HG03521 (cell line): Measurements from ENCODE around the gene HNRNPR.
"Not testable (repeated sequence)": the region's sequence is repeated elsewhere in the genome, so short reads cannot be mapped to it uniquely, and the experiment has no call there.

Experiments
- ATAC-seq: cut with Tn5 transposase; IDR thresholded peaks from one replicate; pipeline ENCODE4 v1.9.1; 2021; ENCODE audit warnings: mild to moderate bottlenecking, moderate library complexity; ENCODE audit not compliant: unreplicated experiment

Gene HNRNPR

DNA sequence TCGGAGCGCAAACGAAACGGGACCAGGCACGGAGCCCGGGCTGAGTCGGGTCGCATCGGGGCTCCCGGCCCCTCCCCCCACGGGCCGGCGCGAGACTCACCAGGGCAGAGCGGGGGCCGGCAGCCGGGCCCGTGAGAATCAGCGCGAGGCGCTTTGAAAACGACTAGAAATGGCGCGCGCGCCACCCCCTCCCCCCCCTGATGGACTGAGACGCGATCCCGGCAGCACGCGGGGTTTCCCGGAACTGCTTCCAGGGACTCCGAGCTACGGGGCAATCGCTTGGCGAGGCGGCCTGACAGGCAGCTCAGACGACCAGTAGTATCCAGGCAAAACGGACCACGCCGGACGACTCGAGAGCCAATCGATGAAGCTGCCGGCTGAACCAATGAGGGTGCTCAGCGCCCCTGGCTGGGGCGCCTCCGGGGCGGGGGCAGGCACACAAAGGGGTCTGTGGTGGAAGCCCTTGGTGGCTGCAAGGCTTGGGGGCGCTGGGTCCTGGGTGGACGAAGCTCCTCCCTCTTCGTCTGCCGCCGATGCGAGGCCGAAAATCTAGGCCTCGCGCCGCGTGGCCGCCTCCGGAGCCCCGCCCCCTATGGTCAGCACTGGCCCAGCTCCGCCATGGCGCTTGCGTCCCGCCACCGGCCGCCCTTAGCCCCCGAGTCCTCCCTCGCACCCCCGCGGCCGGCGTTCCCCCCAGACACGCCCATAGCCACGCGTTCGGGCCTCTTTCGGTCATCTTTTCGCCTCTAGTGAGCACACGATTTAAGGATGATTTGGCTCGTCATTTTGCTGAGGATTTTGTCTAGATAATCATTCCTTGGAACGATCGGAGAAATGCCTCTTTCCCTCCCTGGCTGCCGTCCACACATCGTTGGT lies at the start of gene HNRNPR:
Gene HNRNPR (minus strand): TSS at position 174 of the 876 bp plus-strand sequence. CDS start 3,276 bp downstream, outside the sequence.
- ATAC-seq: peak; percentile 93

DNA sequence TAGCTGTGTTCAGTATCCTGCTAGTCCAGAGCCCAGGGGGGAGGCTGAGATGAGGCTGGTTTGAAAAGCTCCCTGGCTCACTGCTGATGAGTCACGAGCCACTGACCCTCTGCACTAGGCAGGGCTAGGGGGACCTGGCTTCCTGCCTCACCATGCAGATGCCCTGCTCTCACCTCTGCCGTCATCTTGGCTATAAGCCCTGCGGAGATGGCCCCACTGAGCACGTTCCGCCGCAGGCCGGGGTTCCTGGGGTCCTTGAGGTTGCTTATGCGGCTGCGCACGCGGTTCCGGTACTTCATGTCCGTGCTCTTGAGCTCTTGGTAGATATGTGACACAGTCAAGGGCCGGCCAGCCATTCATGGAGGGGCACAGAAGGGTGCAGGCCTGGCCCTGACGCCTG lies 49.6 kb upstream of the HNRNPR start:
- ATAC-seq: no peak

DNA sequence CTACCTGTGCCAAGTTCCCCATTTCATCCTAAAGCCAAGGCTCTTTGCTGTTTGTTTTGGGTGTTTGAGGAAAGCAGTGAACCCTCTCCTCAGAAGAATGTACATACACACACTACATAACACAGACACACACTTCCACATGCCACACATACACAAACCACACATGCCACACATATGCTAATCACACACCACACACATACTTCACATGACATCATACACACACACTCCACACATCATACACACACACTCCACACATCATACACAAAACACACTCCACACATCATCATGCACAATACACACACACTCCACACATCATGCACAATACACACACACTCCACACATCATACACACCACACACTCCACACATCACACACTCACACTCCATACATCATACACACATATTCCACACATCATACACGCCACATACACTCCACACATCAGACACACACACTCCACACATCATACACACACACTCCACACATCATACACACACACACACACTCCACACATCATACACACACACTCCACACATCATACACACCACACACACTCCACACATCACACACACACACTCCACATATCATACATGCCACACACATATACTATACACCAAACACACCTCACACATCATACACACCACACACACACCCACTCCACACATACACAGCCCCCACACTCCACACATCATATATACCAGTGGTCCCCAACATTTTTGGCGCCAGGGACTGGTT lies 48.2 kb upstream of the HNRNPR start:
- ATAC-seq: no peak

DNA sequence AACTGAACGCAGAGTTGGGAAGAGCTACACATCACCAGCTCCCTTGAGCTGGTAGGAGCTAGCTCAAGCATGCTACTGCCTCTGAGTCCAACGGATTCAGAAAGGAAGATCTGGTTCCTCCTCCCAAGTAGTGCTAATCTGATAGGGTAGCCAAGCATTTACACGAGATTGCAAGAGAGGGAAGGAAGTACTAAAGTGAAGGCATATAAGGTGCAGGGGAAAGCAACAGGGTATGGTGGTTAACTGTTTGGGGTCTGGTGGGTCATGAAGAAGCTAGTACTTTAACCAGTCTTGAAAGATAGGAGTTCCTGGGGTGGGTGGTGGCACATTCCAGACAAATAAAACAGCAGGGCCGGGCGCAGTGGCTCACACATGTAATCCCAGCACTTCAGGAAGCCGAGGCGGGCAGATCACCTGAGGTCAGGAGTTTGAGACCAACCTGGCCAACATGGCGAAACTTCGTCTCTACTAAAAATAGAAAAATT lies 45.8 kb upstream of the HNRNPR start:
- ATAC-seq: no peak

DNA sequence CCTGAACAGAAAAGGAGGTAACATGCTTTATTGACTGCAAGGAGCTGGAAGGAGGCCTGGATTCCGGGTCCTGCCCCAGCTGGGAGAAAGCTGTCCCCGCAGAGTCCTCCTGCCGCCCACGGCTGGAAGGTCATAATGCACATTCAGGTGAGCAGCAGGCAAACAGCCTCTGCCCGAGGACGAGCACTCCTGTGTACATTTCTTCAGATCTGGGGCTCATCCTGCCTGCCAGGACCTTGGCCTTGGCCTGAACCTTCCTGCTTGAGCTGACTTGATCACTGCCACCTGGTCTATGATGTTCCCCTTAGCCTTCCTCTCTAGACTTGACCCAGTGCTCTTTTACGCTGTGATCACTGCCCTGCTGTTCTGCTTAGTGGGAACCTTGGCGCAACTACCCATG lies 43.4 kb upstream of the HNRNPR start:
- ATAC-seq: no peak

DNA sequence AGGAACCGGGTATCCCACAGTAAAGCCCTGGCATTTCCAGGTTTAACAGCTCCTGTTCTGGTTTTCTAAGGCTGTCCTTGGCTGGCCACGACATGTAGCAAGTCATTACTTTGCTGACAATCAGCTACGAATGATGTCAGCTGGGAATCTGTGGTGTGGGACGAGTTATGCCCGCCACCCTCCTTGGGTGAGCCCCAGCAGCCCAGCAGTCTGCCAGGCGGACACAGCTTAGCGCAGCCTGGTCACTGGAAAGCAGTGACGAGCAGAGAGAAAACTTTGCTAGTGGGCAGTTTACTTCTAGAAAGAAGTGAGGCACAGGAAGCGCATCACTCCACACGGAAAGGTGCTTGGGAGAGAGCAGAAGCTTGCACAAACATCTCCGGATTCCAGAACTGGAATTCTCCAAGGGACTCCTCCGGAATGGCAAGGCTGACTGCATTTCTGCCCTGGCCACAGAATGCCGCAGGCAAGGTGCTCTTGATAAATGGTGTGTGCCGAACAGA lies 41.1 kb upstream of the HNRNPR start:
- ATAC-seq: no peak

DNA sequence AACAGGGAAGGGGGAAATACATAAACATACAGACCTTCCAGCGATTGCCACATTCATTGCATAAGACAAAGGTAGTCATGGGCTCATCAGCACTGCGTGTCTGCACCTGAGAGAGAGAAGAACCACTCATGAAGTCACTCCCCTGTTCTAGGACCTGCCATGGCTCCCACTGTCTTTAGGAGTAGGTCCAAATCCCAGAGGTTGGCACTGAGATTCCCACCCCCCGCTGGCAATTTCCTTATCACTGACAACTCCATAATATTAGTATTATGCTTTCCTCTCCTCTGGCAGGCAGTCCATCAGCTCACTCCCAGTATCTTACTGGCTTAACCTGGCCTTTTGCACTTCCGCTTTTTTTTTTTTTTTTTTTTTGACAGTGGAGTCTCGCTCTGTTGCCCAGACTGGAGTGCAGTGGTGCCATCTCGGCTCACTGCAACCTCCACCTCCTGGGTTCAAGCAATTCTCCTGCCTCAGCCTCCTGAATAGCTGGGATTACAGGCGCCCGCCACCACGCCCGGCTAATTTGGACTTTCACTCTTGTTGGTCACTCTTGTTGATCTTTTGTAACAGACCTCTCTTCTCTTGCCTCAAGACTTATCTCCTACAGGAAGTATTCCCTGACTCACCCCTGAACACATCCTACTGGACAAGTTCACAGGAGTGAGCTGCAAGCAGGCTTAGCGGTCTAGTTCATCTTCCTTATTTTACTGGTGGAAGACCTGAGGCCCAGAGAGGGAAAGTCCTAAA lies 40.4 kb upstream of the HNRNPR start:
- no peak for ATAC-seq

DNA sequence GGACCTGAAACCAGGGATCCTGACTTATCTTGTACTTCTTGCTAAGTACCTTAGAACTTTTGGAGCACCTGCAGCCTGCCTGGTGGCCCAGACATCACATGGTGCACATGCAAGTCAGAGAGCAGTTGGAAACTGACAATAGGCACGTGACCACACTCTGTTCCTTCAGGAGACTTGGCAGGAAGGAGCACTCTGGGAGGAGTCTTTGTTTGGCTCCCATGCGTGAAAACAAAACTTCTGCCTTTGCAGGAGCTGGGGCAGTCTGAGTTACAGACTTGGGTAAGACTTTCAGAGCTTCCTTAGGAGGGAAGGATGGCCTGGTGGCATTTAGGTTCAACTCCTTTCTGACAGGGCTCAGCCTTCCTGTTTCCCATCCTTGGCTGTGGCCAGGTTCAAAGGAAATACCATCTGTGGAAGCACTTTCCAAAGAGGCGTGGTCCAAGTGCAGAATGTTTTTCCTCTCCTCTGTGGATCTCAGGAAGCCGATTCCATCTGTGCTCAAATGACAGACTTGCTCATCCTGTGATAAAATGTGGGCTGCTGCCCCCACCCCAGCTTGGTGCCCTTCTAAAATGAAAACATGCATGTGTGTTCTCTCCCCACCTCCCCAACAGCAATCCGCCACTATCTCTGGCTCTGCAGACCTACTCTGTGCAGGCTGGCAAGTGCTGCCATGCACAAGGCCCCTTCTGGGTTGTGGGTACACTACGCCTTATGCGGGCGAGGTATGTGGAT lies 39.7 kb upstream of the HNRNPR start:
- ATAC-seq: no peak

DNA sequence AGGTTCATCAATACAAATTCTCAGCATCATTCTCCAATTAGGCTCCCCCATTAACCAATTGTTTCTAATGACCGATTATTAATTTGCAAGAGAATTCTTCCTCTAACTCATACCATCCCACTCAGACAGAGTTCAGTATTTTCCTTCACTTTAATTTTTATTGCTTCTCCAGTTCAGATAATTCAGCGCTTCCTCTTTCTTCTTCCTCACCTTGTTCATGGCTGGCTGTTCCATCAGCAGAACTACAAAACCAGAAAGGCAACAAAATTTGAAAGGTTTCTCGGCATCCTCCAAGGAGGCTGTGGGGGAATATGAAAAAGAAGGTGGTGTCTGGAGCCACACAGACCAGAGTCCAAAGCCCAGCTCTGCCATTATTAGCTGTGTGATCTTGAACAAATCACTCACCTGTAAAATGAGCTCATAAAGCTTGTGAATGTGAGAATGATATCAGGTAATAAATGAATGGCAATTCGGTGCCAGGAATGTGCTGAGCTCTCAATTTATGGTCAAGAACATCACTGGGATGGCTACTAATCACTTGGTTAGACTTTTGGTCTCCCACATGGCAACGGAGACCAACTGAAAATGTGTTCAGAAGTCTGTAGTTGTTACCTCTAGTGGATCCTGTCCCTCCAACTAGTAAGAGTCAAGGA lies 37.3 kb upstream of the HNRNPR start:
- no peak for ATAC-seq

DNA sequence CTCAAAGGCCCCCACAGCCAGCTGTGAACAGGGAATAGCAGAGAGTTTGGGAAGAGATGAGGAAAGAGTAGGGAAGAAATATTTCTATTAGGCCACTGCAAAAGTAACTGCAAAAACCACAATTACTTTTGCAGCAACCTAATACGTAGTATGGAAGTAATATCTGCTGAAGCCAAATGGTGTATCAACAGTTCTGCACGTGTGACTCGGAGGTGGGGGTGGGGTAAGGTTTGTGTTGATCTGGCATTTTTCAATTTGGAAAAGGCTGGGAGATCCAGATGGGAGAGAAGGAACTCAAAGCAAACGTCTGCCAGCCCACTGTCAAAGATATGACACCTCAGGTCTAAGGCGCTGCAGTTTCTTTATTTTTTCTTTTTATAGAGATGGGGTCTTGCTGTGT lies 36.6 kb upstream of the HNRNPR start:
- no peak for ATAC-seq

DNA sequence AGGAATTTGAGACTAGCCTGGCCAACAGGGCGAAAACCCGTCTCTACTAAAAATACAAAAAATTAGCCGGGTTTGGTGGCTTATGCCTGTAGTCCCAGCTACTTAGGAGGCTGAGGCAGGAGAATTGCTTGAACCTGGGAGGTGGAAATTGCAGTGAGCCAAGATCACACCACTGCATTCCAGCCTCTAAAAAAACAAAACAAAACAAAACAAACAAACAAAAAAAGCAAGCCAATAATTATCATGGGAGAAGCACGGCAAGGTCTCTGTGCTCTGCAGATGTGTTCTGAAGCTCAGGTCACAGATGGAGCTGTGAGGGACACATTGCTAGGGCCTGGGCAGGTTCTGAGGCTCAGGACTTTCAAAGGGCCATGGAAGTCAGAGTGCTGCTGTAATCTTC lies 36.2 kb upstream of the HNRNPR start:
- not testable (repeated sequence) for ATAC-seq

DNA sequence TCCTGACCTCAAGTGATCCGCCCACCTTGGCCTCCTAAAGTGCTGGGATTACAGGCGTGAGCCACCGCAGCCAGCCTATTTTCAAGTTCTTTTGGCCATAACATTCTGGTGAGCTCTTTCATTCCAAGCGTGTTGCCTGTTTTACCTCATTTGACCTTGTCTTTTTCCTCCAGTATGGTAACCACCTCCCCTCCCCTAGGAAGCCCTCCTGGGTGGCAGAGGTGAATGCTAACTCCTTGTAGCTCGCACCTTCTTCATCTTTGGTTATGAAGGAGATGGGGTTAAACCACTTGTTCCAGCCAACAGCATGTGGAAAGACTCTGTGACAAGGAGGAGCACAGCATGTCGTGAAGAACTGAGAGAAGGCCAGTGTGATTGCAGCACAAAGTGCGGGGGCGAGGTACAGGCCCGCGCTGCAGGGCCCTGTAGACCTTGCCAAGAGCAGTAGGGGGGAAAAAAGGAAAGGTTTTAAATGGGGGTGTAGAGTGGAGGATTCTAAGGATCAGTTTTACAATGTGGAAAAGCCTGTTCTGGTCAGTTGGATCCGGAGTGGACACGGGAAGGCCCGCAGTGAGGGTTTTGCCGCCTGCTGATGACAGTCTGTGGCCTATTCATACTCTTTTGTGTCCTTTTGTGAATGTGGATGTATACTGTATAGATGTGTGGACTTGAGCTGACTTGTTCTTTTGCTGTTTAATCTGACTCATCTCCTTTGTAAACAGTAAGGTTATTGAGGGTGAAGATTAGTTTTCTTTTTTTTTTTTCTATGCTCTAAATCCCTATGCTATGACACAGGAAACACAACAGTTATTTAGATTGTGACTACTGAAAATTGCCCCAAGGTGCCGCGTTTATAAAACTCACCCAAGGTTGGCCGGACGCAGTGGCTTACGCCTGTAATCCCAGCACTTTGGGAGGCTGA lies 33.1 kb upstream of the HNRNPR start:
- no peak for ATAC-seq

DNA sequence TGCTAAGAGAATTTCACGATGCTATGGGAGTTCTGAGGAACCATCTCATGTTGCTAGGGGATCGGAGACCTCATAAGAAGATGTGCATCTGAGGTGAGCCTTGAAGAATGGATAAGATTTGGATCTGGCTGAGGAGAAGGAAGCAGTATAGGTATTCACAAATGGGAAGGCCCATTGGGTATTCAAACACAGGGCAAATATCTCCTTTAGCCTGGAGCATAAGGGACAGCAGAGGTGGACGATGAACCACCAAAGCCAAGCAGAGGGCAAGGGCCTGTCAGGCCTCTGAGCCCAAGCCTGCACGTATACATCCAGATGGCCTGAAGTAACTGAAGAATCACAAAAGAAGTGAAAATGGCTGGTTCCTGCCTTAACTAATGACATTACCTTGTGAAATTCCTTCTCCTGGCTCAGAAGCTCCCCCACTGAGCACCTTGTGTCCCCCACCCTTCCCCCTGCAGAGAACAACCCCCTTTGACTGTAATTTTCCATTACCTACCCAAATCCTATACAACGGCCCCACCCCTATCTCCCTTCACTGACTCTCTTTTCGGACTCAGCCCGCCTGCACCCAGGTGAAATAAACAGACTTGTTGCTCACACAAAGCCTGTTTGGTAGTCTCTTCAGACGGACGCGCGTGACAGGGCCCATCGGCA lies 30.1 kb upstream of the HNRNPR start:
- ATAC-seq: not testable (repeated sequence)

DNA sequence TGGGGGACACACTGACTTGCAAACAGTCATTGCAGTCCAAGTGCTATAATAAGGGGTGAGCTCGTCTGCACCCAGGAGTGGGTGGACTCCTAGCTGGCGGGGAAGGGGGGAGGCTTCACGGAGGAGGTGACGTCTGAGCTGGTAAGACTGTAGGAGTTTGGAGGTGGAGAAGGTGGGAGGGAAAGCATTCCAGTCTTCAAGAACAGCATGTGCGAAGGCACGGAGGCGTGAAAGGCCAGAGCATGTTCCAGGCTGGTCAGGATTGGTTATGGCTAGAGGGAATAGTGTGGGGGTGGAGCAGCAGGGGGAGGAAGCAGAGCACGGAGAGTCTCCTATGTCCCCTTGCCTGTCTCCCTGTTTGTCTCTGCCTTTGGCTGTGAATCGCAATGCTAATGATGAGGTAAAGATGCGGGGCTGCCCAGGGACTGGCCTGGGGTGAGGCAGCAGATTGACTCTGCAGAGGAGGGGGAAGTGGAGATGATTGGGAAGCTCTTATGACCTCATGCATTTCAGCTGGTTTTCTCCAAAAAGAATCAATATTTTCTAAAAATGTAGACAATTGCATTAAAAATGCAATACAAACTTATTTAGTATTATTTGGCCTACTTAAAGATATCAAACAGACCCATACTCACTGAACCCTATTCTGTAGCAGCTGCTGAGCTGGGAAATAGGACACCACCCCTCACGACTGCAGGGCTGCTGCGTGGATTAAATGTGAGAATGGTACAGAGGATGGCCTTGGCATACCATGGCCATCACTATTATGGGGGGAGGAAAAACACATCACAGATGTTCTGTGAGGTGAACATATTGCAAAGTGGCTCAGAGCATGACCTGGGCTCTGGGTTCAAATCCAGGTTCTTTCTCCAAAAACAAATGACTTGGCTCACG lies 28.1 kb upstream of the HNRNPR start:
- ATAC-seq: no peak

DNA sequence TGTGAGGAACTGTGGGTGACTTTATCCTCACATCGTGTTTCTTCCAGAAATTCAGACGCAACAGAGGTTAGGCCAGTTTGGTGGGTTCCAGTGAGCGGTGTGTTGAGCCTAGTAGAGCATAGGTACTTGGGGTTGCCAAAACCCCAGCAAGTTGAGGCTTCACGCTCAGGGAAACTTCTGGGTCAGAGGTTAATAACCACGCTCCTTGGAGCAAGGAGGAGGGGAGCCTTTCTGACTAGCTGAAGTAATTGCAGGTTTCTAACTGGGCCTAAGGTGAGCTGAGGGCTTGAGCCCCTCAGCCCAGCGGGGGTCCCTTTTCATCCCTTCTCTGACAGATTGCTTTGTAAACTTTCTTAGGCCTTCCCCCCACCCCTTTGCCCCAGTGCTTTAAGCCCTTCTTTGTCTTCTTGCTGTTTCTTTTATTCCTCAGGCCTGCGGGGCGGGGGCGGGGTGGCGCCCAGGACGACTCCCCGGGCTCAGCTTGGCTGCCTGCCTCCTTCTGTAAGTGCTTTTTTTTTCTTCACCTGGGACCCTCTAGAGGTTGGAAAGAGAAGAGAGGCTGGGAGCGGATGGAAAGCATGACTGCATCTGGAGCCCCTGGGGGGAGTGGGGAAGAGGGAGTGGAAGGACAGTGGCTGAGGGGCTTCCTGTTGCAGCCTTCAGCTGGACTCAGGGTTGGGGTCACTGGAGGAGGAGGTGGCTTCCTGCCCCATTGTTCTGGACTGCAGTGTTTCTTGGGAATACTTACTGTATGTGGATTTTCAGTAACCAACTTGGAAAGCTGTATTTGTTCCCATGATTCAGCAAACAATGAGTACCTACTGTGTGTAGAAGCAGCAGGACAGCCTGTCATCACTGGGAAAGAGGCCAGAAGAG lies 26.9 kb upstream of the HNRNPR start:
- no peak for ATAC-seq

DNA sequence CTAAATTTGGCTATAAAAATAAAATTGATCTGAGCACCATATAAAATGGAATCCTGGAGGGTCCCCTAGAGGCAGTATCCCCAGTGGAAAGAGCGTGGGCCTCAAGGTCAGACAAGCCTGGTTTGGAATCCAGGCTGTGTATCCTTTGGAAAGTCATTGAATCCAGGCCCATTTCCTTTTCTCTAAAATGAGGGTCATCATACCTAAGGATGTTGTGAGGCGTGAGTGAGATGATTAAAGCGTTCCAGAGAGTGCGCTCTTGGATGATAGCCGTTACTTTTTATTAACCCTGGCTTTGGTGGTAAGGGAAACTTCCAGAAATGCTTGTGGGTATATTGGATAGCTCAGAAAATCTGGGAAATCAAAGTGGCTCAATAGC lies 26.2 kb upstream of the HNRNPR start:
- no peak for ATAC-seq
